SK-N-SH (cell line): ENCODE data around the gene GALR2. TPM values are rescaled to one million over a fixed set of nuclear protein-coding genes. Genes with fewer than 3 reads are reported as not detected.

Experiments used
- CTCF ChIA-PET: fragments of 300-600, 350-600 bp; formaldehyde crosslinking; extraction: SDS; loops from one replicate; lab custom pipeline; 2021; lab: Yijun Ruan, JAX
- POLR2A ChIA-PET: fragments of 350-600 bp; sonication (Branson Sonifier 250); formaldehyde crosslinking; extraction: SDS; loops from one replicate; lab custom pipeline; 2020; ENCODE audit warnings: antibody characterized with exemption, inconsistent platforms; lab: Yijun Ruan, JAX
- DNase-seq: peaks from one replicate; pipeline ENCODE4 v3.0.0; 2012
- H2AFZ ChIP-seq: fragments of 200-600 bp; sonication (generic); 2 replicates; pipeline ENCODE4 v1.8.1; 2016; ENCODE audit warnings: antibody characterized with exemption, mild to moderate bottlenecking, low read depth
- H3F3A ChIP-seq: fragments of 200-600 bp; sonication (generic); replicated peaks from 2 replicates; pipeline ENCODE3; 2016; ENCODE audit warnings: antibody characterized with exemption, mild to moderate bottlenecking; ENCODE audit not compliant: insufficient read depth
- H3K27ac ChIP-seq, 2 experiments: fragments of 200-500 bp in 1 of 2; fragments of 200-600 bp in 1 of 2; sonication (Bioruptor generic) in 1 of 2; sonication (generic), shearing (Covaris generic) in 1 of 2; 2 replicates each; pipeline versions ENCODE4 v1.5.1 to v1.6.1; 2014 to 2016; ENCODE audit warnings: low read depth in 2 of 2, inconsistent platforms in 1 of 2, low read length in 1 of 2, mild to moderate bottlenecking in 1 of 2, mixed read lengths in 1 of 2
- H3K27me3 ChIP-seq: fragments of 200-600 bp; sonication (generic), shearing (Covaris generic); 2 replicates; pipeline ENCODE4 v1.6.1; 2016; ENCODE audit warnings: mixed run types; ENCODE audit not compliant: insufficient read depth
- H3K36me3 ChIP-seq, 2 experiments: fragments of 200-500 bp in 1 of 2; fragments of 200-600 bp in 1 of 2; sonication (Bioruptor generic) in 1 of 2; sonication (generic) in 1 of 2; replicated peaks in 1 of 2; 2 replicates each; pipeline versions ENCODE3 to v1.5.1; 2014 to 2016; ENCODE audit warnings: low read length in 1 of 2, mild to moderate bottlenecking in 1 of 2; ENCODE audit not compliant: insufficient read depth in 2 of 2, control insufficient read depth in 1 of 2
- H3K4me1 ChIP-seq, 2 experiments: fragments of 200-500 bp in 1 of 2; fragments of 200-600 bp in 1 of 2; sonication (Bioruptor generic) in 1 of 2; sonication (generic), shearing (Covaris generic) in 1 of 2; 2 replicates each; pipeline versions ENCODE4 v1.5.1 to v1.6.1; 2014 to 2016; ENCODE audit warnings: low read depth in 1 of 2, low read length in 1 of 2, mixed run types in 1 of 2; ENCODE audit not compliant: insufficient read depth in 2 of 2, control insufficient read depth in 1 of 2
- H3K4me2 ChIP-seq: fragments of 200-600 bp; sonication (generic), shearing (Covaris generic); 2 replicates; pipeline ENCODE4 v1.6.1; 2017; ENCODE audit warnings: mixed run types
- H3K4me3 ChIP-seq, 2 experiments: fragments of 200-500 bp in 1 of 2; fragments of 200-600 bp in 1 of 2; sonication (Bioruptor generic) in 1 of 2; sonication (generic), shearing (Covaris generic) in 1 of 2; 2 replicates each; pipeline versions ENCODE4 v1.5.1 to v1.8.1; 2014 to 2016; ENCODE audit warnings: low read depth in 2 of 2, inconsistent platforms in 1 of 2, low read length in 1 of 2, mild to moderate bottlenecking in 1 of 2, mixed read lengths in 1 of 2, moderate library complexity in 1 of 2
- H3K79me2 ChIP-seq: fragments of 200-600 bp; sonication (generic); 2 replicates; pipeline ENCODE4 v1.8.1; 2017; ENCODE audit warnings: mild to moderate bottlenecking; ENCODE audit not compliant: insufficient read depth
- H3K9ac ChIP-seq: fragments of 200-600 bp; sonication (generic); 2 replicates; pipeline ENCODE4 v1.6.1; 2017; ENCODE audit warnings: mixed run types
- H3K9me2 ChIP-seq: fragments of 200-600 bp; sonication (generic); 2 replicates; pipeline ENCODE4 v1.6.1; 2017; ENCODE audit warnings: mixed run types
- H3K9me3 ChIP-seq: fragments of 200-600 bp; sonication (generic); 2 replicates; pipeline ENCODE4 v1.6.1; 2017; ENCODE audit warnings: mixed run types, mild to moderate bottlenecking, moderate library complexity
- H4K20me1 ChIP-seq: fragments of 200-600 bp; sonication (generic); 2 replicates; pipeline ENCODE4 v1.6.1; 2017; ENCODE audit warnings: mild to moderate bottlenecking, mixed run types; ENCODE audit not compliant: insufficient read depth
- CTCF ChIP-seq: fragments of 200-600 bp; sonication (generic); IDR thresholded peaks from 2 replicates; pipeline ENCODE4 v1.6.1; 2017; ENCODE audit warnings: antibody characterized with exemption, mild to moderate bottlenecking, moderate library complexity
- ELF1 ChIP-seq: IDR thresholded peaks from 2 replicates; pipeline ENCODE4 v1.4.0; 2012
- FOXJ3 ChIP-seq: sonication (generic); formaldehyde crosslinking; IDR thresholded peaks from 2 replicates; pipeline ENCODE4 v1.5.1; 2020; ENCODE audit warnings: mild to moderate bottlenecking, missing genetic modification reagents
- FOXM1 ChIP-seq: IDR thresholded peaks from 2 replicates; pipeline ENCODE4 v1.4.0; 2012; ENCODE audit warnings: low read depth, mild to moderate bottlenecking
- GABPA ChIP-seq: IDR thresholded peaks from 2 replicates; pipeline ENCODE4 v1.4.0; 2012; ENCODE audit warnings: low read depth, mild to moderate bottlenecking
- IRF3 ChIP-seq: fragments of 150-350 bp; IDR thresholded peaks from 2 replicates; pipeline ENCODE4 v1.6.1; 2016; ENCODE audit warnings: mild to moderate bottlenecking, low read depth, low read length
- MAX ChIP-seq: IDR thresholded peaks from 2 replicates; pipeline ENCODE4 v1.4.0; 2012; ENCODE audit warnings: low read depth
- MEF2A ChIP-seq: IDR thresholded peaks from 2 replicates; pipeline ENCODE4 v1.4.0; 2012; ENCODE audit warnings: low read depth, borderline replicate concordance
- MXI1 ChIP-seq: IDR thresholded peaks from 2 replicates; pipeline ENCODE4 v1.6.1; 2012; ENCODE audit warnings: mild to moderate bottlenecking, low read depth, low read length, improper control_type of control experiment
- POLR2AphosphoS5 ChIP-seq: IDR thresholded peaks from 2 replicates; pipeline ENCODE4 v1.6.1; 2012; ENCODE audit warnings: low read depth, low read length
- RFX5 ChIP-seq: IDR thresholded peaks from 2 replicates; pipeline ENCODE4 v1.6.1; 2012; ENCODE audit warnings: mild to moderate bottlenecking, improper control_type of control experiment, low read length
- SIN3A ChIP-seq: IDR thresholded peaks from 2 replicates; pipeline ENCODE4 v1.6.1; 2012; ENCODE audit warnings: low read depth, mild to moderate bottlenecking, low read length, moderate library complexity, borderline replicate concordance
- SMC3 ChIP-seq: IDR thresholded peaks from 2 replicates; pipeline ENCODE4 v1.6.1; 2012; ENCODE audit warnings: low read depth, low read length, improper control_type of control experiment
- TEAD4 ChIP-seq: IDR thresholded peaks from 2 replicates; pipeline ENCODE4 v1.4.0; 2012; ENCODE audit warnings: mild to moderate bottlenecking, borderline replicate concordance; ENCODE audit not compliant: insufficient read depth
- USF1 ChIP-seq: IDR thresholded peaks from 2 replicates; pipeline ENCODE4 v1.4.0; 2012; ENCODE audit warnings: low read depth, borderline replicate concordance
- USF2 ChIP-seq: fragments of 150-350 bp; IDR thresholded peaks from 2 replicates; pipeline ENCODE4 v1.6.1; 2017; ENCODE audit warnings: antibody characterized with exemption, low read length, low read depth, borderline replicate concordance
- YY1 ChIP-seq: IDR thresholded peaks from 2 replicates; pipeline ENCODE4 v1.4.0; 2012; ENCODE audit warnings: low read depth, mild to moderate bottlenecking
- WGBS: methylation state at CpG from one replicate; pipeline ENCODE4 v1.1.6; 2017; ENCODE audit warnings: low lambda C conversion rate; 5-methylcytosine and 5-hydroxymethylcytosine counted together
- polyA plus RNA-seq, 3 experiments: library from polyadenylated mRNA; depleted of rRNA; stranded (reverse); fragments of >200 nt; gene quantifications; 2 replicates each; pipeline ENCODE4 v1.2.3, GENCODE V29; 2012

The GALR2 gene
- polyA plus RNA-seq, 1 of the 3 experiments (the other 2 are of a cell fraction): 0.05 TPM

GRCh38 chr17:76102944-76103273 lies 28.3 kb downstream of the GALR2 start:
- Histone ChIP-seq H3K36me3 (peaks cover 18 to 45% of the 10 kb centered on the region in 2 experiments), H3K27me3 (no peaks in the 10 kb centered on the region), H3K79me2 (peaks cover 27% of the 10 kb centered on the region), H3F3A (peaks cover 12% of the 10 kb centered on the region), H3K9me3 (no peaks in the 10 kb centered on the region), H4K20me1 (no peaks in the 10 kb centered on the region), H3K9ac (peak overlapping the region; percentile 86), H3K4me3 (peak overlapping the region; percentile 68 to 95), H2AFZ (peak overlapping the region; percentile 94), H3K4me2 (peak overlapping the region; percentile 98), H3K9me2 (no peaks in the 10 kb centered on the region), H3K4me1 (peaks cover 3 to 15% of the 10 kb centered on the region in 2 experiments; a peak in 2 of 4 replicates), H3K27ac (peak overlapping the region; percentile 71 to 87; a peak in 3 of 4 replicates)
- WGBS: 4% methylated on average over 4 of the region's 4 CpGs
- ChIA-PET CTCF (interaction anchor here (0.6 to 7.3 kb wide), 12 partner anchors 9 to 198 kb away, joined by 3 to 53 read pairs (median 6); partner anchors contain the start of genes MRPL38 and ZACN), POLR2A (interaction anchor here (0.6 to 1.3 kb wide), 5 partner anchors 12 to 332 kb away, joined by 3 to 7 read pairs (median 3); no protein-coding TSS in a partner anchor)
- TF ChIP-seq CTCF (no peak), POLR2AphosphoS5 (no peak), FOXJ3 (CRISPR knock-in tag) (no peak), IRF3 (no peak)
- DNase-seq: no peak

- no peaks in the 10 kb centered on the region for H3K27me3 ChIP-seq
- peaks cover 12% of the 10 kb centered on the region for H3F3A ChIP-seq
- peak within 1 kb of the TSS; percentile 98 for H3K4me2 ChIP-seq
- WGBS: 7% methylated on average over 46 of the region's 55 CpGs
- H3K9me3 ChIP-seq: no peaks in the 10 kb centered on the region
- POLR2A ChIA-PET: interaction anchor here (0.6 to 1.6 kb wide), 10 partner anchors 11 to 331 kb away, joined by 3 to 7 read pairs (median 3); no protein-coding TSS in a partner anchor
- H3K4me1 ChIP-seq: peaks cover 3 to 15% of the 10 kb centered on the region in 2 experiments; a peak in 2 of 4 replicates
- H3K36me3 ChIP-seq: peaks cover 18 to 41% of the 10 kb centered on the region in 2 experiments
- CTCF ChIA-PET: interaction anchor here (0.6 to 7.3 kb wide), 18 partner anchors 10 to 301 kb away, joined by 3 to 53 read pairs (median 4); partner anchors contain the start of genes MRPL38 and ZACN
- peak within 1 kb of the TSS; percentile 94 for H2AFZ ChIP-seq
- H3K79me2 ChIP-seq: peaks cover 27% of the 10 kb centered on the region
- no peaks in the 10 kb centered on the region for H4K20me1 ChIP-seq
- H3K27ac ChIP-seq: peak within 1 kb of the TSS; percentile 71 to 87
- peak within 1 kb of the TSS; percentile 86 for H3K9ac ChIP-seq
- DNase-seq: peak; percentile 100
- H3K9me2 ChIP-seq: no peaks in the 10 kb centered on the region
- peak within 1 kb of the TSS; percentile 68 to 95 for H3K4me3 ChIP-seq
- TF ChIP-seq TEAD4 (no peak), MXI1 (0 out of 2 replicates have a peak, but pooled peaks have one; percentile 56), CTCF (peak; percentile 13; the same call in 1 of the 2 replicates), USF1 (no peak), FOXM1 (no peak), MEF2A (no peak), GABPA (peak; percentile 79), YY1 (peak; percentile 97), USF2 (no peak), RFX5 (no peak), SMC3 (no peak), ELF1 (peak; percentile 67), SIN3A (peak; percentile 75; the same call in 1 of the 2 replicates), MAX (peak; percentile 92), POLR2AphosphoS5 (peak; percentile 98)
Observed at GRCh38 chr17:76103274-76104139, 28.9 kb downstream of the GALR2 start, which contains the start of gene EXOC7. Gene EXOC7 (minus strand): TSS chr17:76103787. CDS start chr17:76103692, 95 bp downstream.
